GM12872 (cell line): Measurements from ENCODE around the gene SCN1A.

Source experiments
- TF ChIP-seq, protein P1 (sequence below): IDR thresholded peaks from 3 replicates; pipeline ENCODE4 v1.5.1; 2011; ENCODE audit warnings: low read depth, mild to moderate bottlenecking, low read length, moderate library complexity; ENCODE audit not compliant: insufficient read depth

SCN1A gene

DNA sequence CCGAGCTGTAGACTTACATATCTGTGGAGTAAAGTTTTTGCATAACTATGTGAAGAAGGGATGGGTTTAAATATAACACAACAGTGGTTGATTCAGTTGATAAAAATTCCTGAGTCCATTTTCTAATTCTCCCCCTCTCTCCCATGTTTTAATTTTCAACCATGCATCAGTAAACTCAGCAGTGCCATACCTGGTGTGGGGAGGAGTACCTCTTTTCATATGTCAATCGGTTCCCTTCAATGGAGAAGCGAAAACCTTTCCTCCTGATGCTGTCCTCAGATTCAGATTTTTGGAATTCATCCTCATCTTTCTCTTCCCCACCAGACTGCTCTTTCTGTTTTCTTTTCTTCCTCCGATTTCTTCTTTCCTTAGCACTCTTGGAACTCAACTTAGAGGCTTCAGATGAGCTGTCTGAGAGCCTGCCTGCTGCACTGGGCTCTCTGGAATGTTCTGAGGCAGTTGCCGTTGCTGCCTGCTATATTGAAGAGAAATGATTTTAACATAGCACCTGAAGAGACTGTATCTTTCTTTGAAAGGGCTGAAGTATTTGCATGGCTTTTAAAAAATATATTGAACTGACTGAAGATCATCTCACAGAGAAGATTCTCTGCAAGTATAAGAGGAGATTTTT lies 82.9 kb downstream of the SCN1A start:
- TF ChIP-seq, protein P1, sequence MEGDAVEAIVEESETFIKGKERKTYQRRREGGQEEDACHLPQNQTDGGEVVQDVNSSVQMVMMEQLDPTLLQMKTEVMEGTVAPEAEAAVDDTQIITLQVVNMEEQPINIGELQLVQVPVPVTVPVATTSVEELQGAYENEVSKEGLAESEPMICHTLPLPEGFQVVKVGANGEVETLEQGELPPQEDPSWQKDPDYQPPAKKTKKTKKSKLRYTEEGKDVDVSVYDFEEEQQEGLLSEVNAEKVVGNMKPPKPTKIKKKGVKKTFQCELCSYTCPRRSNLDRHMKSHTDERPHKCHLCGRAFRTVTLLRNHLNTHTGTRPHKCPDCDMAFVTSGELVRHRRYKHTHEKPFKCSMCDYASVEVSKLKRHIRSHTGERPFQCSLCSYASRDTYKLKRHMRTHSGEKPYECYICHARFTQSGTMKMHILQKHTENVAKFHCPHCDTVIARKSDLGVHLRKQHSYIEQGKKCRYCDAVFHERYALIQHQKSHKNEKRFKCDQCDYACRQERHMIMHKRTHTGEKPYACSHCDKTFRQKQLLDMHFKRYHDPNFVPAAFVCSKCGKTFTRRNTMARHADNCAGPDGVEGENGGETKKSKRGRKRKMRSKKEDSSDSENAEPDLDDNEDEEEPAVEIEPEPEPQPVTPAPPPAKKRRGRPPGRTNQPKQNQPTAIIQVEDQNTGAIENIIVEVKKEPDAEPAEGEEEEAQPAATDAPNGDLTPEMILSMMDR, result no peak

- TF ChIP-seq, protein P1, result no peak
Measured at GRCh38 chr2:166042768-166043390, 84.9 kb downstream of the SCN1A start.

DNA sequence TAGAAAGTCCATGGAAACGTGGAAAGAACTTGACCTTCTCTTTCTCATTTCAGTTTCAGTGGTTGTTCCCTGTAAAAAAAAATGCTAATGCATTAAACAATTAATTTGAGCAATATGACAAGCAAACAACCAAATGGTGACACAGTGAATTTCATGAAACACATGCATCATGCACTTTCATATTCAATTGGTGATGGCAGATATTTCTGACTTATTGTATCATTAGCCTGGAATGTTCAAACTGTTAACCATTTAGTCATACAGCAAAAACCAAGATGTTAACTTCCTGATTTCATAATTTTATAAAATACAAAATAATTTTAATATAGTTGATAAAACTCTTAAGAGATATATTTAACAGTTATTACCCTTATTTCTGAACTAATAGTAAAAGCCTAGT lies 85.5 kb downstream of the SCN1A start:
- TF ChIP-seq, protein P1, result no peak

- TF ChIP-seq, protein P1, result no peak
Measured at GRCh38 chr2:166041613-166042012, 86.2 kb downstream of the SCN1A start.

GRCh38 chr2:166032361-166032760 lies 95.5 kb downstream of the SCN1A start:
- TF ChIP-seq, protein P1, result no peak

GRCh38 chr2:166031054-166031453 lies 96.8 kb downstream of the SCN1A start:
- TF ChIP-seq, protein P1, result no peak

GRCh38 chr2:166025313-166025712 lies 102.5 kb downstream of the SCN1A start:
- TF ChIP-seq, protein P1, result no peak
